GM18511 (cell line): ENCODE results near the gene HEBP2.
"Not testable (repeated sequence)": the region's sequence is repeated elsewhere in the genome, so short reads cannot be mapped to it uniquely, and the experiment has no call there.

Source experiments
- ATAC-seq: cut with Tn5 transposase; IDR thresholded peaks from one replicate; pipeline ENCODE4 v1.9.1; 2021; ENCODE audit warnings: mild to moderate bottlenecking, moderate library complexity; ENCODE audit not compliant: unreplicated experiment

HEBP2 gene

GRCh38 chr6:138422861-138423260, 18.8 kb downstream of the HEBP2 start:
- no peak for ATAC-seq

GRCh38 chr6:138424004-138424904, 20.2 kb downstream of the HEBP2 start:
- ATAC-seq: no peak

GRCh38 chr6:138425256-138425655, 21.2 kb downstream of the HEBP2 start:
- not testable (repeated sequence) for ATAC-seq

GRCh38 chr6:138426500-138427123, 22.6 kb downstream of the HEBP2 start:
- no peak for ATAC-seq

GRCh38 chr6:138427701-138428100, 23.7 kb downstream of the HEBP2 start:
- no peak for ATAC-seq

GRCh38 chr6:138428944-138429598, 25.0 kb downstream of the HEBP2 start:
- no peak for ATAC-seq

GRCh38 chr6:138429761-138430160, 25.7 kb downstream of the HEBP2 start:
- no peak for ATAC-seq

GRCh38 chr6:138430361-138431145, 26.5 kb downstream of the HEBP2 start:
- ATAC-seq: no peak

GRCh38 chr6:138431256-138432062, 27.4 kb downstream of the HEBP2 start:
- ATAC-seq: no peak

GRCh38 chr6:138432063-138432356, 28.0 kb downstream of the HEBP2 start:
- ATAC-seq: no peak

GRCh38 chr6:138434096-138434495, 30.1 kb downstream of the HEBP2 start:
- no peak for ATAC-seq

- no peak for ATAC-seq
These were observed 30.9 kb downstream of the HEBP2 start for GRCh38 chr6:138434925-138435324.

- no peak for ATAC-seq
These were observed 35.5 kb downstream of the HEBP2 start for GRCh38 chr6:138439546-138439945.

- no peak for ATAC-seq
These were observed 36.3 kb downstream of the HEBP2 start for GRCh38 chr6:138440296-138440695.

GRCh38 chr6:138440758-138441357, 36.8 kb downstream of the HEBP2 start:
- ATAC-seq: no peak

GRCh38 chr6:138441965-138442364, 37.9 kb downstream of the HEBP2 start:
- ATAC-seq: no peak

GRCh38 chr6:138442663-138443062, 38.6 kb downstream of the HEBP2 start:
- no peak for ATAC-seq

- no peak for ATAC-seq
These were observed 40.0 kb downstream of the HEBP2 start for GRCh38 chr6:138443979-138444378.

- no peak for ATAC-seq
These were observed 42.8 kb downstream of the HEBP2 start for GRCh38 chr6:138446821-138447220.

GRCh38 chr6:138450445-138450844, 46.4 kb downstream of the HEBP2 start:
- ATAC-seq: peak; percentile 77
